AG09309 (cell line): ENCODE measurements around the gene RPS6KL1.

Experiments used
- DNase-seq: peaks from one replicate; pipeline ENCODE4 v3.0.0-alpha.2; 2010; ENCODE audit warnings: low read depth
- H3K4me3 ChIP-seq: 2 replicates; pipeline ENCODE4 v1.5.1; 2011; ENCODE audit warnings: mild to moderate bottlenecking, low read depth, low read length, moderate library complexity; ENCODE audit not compliant: control insufficient read depth
- TF ChIP-seq, protein P1 (sequence below): IDR thresholded peaks from 2 replicates; pipeline ENCODE4 v1.5.1; 2011; ENCODE audit warnings: mild to moderate bottlenecking, low read depth, low read length, inconsistent platforms; ENCODE audit not compliant: insufficient read depth, control insufficient read depth; ENCODE audit errors: missing control alignments

RPS6KL1 gene

DNA sequence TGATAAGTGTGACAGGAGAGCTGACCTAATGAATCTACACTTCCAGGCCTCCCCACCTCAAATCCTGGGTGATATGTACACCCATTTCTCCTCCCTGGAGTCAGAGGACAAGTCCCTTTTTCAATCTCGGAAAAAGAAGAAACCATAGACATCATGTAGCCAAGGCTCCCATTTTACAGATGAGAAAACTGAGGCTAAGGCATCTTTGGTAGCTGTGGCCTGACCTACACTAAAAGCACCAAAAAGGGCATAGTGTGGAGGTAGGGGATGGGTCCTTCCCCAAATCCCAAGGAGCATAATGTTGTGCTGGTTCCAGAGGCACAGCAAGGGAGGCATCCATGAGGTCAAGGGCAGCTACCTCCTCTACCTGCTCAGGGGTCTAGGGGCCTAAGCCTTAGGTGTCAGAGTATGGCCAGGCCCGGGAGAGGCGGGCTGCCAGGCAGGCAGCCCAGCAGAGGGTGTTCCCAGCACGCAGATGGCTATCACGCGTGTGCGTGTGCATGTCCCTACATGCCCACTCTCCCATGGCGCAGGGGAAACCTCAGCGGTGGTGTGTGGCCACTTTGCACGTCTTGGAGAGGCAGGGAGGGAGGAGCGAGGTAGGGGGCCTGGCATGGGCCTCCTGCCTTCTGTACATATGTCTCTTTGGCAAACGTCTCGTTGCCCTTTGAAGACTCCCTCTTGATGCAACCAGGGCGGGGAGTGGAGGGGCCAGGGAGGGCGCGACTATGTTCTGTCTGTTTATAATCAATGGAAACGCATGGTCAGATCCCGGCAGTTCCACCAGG is 29.8 kb upstream of the RPS6KL1 start:
- DNase-seq: no peak
- TF ChIP-seq, protein P1, sequence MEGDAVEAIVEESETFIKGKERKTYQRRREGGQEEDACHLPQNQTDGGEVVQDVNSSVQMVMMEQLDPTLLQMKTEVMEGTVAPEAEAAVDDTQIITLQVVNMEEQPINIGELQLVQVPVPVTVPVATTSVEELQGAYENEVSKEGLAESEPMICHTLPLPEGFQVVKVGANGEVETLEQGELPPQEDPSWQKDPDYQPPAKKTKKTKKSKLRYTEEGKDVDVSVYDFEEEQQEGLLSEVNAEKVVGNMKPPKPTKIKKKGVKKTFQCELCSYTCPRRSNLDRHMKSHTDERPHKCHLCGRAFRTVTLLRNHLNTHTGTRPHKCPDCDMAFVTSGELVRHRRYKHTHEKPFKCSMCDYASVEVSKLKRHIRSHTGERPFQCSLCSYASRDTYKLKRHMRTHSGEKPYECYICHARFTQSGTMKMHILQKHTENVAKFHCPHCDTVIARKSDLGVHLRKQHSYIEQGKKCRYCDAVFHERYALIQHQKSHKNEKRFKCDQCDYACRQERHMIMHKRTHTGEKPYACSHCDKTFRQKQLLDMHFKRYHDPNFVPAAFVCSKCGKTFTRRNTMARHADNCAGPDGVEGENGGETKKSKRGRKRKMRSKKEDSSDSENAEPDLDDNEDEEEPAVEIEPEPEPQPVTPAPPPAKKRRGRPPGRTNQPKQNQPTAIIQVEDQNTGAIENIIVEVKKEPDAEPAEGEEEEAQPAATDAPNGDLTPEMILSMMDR: no peak
- H3K4me3 ChIP-seq: no peak overlapping the region

DNA sequence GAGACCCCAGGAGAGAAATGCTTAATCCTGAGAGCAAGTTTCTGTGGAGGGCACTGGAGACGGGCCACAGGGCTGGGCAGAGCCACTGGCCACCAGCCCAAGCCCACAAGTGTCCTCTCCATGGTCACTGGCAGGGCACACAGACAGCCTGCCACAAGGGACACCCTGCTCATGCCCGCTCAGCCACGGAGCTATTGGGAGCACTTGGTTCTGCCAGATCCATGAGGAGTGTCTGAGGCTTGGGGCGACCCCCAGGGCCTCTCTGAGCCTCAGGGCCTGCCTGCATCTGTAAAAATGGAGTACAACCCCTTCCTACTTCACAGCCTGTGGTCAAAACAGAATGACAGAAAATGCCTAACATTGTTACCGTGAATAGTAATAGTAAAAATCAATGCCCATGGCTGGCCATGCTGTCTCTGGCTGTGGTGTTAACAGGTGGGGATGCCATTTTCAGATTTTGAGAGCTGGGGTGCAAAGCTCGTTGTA is 29.2 kb upstream of the RPS6KL1 start:
- TF ChIP-seq, protein P1: no peak
- no peak overlapping the region for H3K4me3 ChIP-seq
- DNase-seq: no peak

DNA sequence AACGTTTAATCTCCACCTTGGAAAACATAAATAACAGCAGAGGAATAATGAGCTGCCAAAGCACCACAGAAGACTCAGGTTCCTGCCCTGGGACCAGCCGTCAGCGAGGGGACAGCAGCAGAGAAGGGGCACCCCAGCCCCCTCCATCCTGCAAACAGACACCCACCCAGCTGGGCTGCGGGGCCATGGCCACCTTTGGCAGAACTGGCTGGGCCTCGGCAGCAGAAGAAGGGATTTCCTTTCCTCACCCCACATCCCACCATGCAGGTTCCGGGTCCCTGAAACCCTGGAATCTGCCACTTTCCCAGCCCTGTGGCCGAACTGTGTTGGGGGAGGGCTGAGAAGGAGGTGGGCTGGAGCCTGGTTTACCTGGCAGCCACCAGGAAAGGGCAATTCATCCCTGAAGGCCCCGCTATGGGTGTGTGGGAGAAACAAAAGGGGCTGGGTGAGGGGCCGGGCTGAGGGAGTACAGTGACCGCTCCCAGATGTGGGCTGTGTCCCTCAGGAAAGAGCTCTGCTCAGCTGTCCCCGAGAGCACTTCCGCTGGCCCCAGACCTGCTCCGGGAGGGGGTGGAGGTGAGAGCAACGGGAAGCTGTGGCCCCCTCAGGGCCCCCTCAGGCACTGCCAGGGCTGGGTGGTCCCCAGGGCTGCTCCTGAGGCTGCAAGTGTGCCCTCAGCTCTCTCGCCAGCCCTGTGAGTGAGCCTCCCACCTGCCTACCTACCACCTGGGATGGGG is 28.6 kb upstream of the RPS6KL1 start:
- TF ChIP-seq, protein P1: no peak
- no peak for DNase-seq
- H3K4me3 ChIP-seq: no peak overlapping the region

DNA sequence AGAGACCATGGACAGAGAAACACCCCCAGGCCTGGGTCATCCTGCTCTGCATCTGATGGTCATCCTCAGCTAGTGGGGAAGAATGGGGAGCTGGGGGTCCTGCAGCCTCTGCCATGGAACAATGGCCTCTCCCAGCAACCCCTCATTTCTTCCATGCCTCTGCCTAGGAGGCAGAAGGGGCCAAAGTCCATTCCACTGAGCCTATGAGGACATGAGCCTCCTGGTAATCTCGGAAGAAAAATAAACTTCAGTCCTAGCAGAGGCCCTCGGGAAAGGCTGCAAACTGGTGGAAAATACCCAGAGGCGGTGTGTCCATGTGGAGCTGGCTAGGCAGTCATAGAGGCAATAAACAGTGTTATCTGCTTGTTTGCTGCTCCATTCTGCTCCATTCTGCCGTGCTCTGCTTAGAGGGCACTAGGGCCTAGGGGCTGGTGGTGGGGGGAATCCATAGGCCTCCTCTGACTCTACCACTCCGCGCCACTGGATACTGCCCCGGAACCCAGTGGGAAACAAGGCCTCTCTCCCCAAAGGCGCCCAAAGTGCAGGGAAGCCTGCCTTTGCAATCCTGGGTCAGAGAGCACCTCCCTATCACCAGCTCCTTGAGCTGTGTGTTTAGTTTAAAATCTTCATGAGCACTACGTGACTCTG is 27.9 kb upstream of the RPS6KL1 start:
- TF ChIP-seq, protein P1: no peak
- DNase-seq: no peak
- H3K4me3 ChIP-seq: no peak overlapping the region

DNA sequence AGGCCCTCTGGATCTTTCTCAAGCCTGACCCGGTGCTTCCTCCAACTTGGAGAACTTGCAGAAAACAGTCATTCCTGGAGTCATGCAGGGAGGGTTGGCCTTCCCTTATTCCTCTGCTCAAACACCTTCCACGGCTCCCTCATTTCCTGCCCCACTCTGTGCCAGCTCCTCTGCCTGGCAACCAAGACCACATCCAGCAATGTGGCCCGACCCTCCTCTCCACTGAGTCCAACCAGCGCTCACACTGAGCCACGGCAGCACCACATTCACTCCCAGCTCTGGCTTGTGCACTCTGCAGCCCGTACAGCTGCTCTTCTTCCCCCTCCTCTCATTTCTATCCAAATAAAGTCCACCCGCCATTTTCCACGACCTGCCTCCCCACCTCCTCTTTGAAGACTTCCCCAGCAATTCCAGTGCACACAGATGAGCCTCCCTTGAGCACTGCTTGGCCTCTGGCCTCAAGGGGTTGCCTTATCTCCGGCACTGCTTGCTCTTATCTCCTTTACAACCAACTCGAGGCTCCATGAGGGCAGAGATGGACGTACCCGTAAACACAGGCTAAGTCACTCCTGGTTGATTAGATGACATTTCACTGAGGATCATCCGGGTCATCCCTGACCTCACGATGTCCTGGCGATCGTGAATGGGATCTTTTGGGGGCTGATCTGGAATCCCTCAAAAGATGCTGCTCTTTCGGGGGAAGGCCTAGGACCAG is 27.0 kb upstream of the RPS6KL1 start:
- DNase-seq: no peak
- TF ChIP-seq, protein P1: no peak
- H3K4me3 ChIP-seq: no peak overlapping the region

DNA sequence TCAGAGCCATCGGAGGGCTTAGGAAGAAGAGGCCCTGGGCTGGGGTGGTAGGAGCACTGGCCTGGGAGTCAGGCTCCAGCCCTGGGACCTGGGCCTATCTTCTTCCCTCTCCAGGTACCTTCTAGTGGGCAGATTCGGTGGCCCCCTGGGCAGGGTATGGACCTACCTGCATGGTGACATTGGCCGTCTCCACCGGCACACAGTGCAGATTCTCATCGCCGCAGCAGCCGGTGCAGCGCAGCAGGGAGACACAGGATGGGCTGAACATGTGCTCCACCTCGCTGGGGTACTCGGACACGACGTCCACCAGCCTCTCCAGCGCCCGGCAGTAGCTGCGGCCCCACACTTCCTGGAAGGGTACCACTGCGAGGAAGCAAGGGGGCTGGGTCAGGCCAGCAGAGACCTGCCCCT is 26.1 kb upstream of the RPS6KL1 start:
- DNase-seq: no peak
- H3K4me3 ChIP-seq: no peak overlapping the region

More for the DNA sequence above, 26.1 kb upstream of the RPS6KL1 start:
- TF ChIP-seq, protein P1: no peak
